ENCODE measurements around the gene UBA1. TPM values are rescaled to one million over a fixed set of nuclear protein-coding genes. Genes with fewer than 3 reads are reported as not detected.
A peak's percentile ranks its signal among the peaks of the same experiment; 100 is the strongest.

The UBA1 gene
- total RNA-seq, 1 donor from 2014 or later = 538 TPM

GRCh38 chrX:47146121-47146935 lies 47.3 kb upstream of the UBA1 start:
- H3K36me3 Mint-ChIP-seq (ENCODE audit: insufficient read depth) = peaks cover 16% of the 10 kb centered on the region
- no peak for DNase-seq (ENCODE audit: low spot score, unreplicated experiment)
- H3K9me3 Mint-ChIP-seq (ENCODE audit: low read depth) = peaks cover 10% of the 10 kb centered on the region
- TF ChIP-seq CTCF (IDR thresholded peaks at IDR 0.05; ENCODE audit: unreplicated experiment) = no peak
- peak overlapping the region; percentile 97 for H3K4me3 Mint-ChIP-seq (ENCODE audit: low read depth)
- H3K27ac Mint-ChIP-seq = peak overlapping the region; percentile 99
- H3K27me3 Mint-ChIP-seq = no peaks in the 10 kb centered on the region
- H3K4me1 Mint-ChIP-seq (ENCODE audit: low read depth) = peaks cover 6% of the 10 kb centered on the region

- Mint-ChIP-seq H3K27me3 (no peaks in the 10 kb centered on the region), H3K4me3 (ENCODE audit: low read depth) (no peak overlapping the region), H3K9me3 (ENCODE audit: low read depth) (peaks cover 10% of the 10 kb centered on the region), H3K27ac (no peak overlapping the region), H3K36me3 (ENCODE audit: insufficient read depth) (peaks cover 15% of the 10 kb centered on the region), H3K4me1 (ENCODE audit: low read depth) (peaks cover 6% of the 10 kb centered on the region)
- no peak for TF ChIP-seq CTCF (IDR thresholded peaks at IDR 0.05; ENCODE audit: unreplicated experiment)
- no peak for DNase-seq (ENCODE audit: low spot score, unreplicated experiment)
These were observed 46.4 kb upstream of the UBA1 start for GRCh38 chrX:47146936-47147859.

GRCh38 chrX:47148946-47149345 lies 44.7 kb upstream of the UBA1 start:
- Mint-ChIP-seq H3K27me3 (no peaks in the 10 kb centered on the region), H3K36me3 (ENCODE audit: insufficient read depth) (peaks cover 11% of the 10 kb centered on the region)

GRCh38 chrX:47151435-47151834 lies 42.2 kb upstream of the UBA1 start:
- H3K36me3 Mint-ChIP-seq (ENCODE audit: insufficient read depth) = peaks cover 13% of the 10 kb centered on the region
- peaks cover 1% of the 10 kb centered on the region for H3K4me1 Mint-ChIP-seq (ENCODE audit: low read depth)
- no peak overlapping the region for H3K4me3 Mint-ChIP-seq (ENCODE audit: low read depth)
- H3K27ac Mint-ChIP-seq = no peak overlapping the region
- H3K9me3 Mint-ChIP-seq (ENCODE audit: low read depth) = peaks cover 3% of the 10 kb centered on the region
- H3K27me3 Mint-ChIP-seq = no peaks in the 10 kb centered on the region
- no peak for DNase-seq (ENCODE audit: low spot score, unreplicated experiment)
- TF ChIP-seq CTCF (IDR thresholded peaks at IDR 0.05; ENCODE audit: unreplicated experiment) = no peak

More at GRCh38 chrX:47148946-47149345, 44.7 kb upstream of the UBA1 start:
- TF ChIP-seq CTCF (IDR thresholded peaks at IDR 0.05; ENCODE audit: unreplicated experiment) = no peak
- no peak overlapping the region for H3K27ac Mint-ChIP-seq
- H3K4me1 Mint-ChIP-seq (ENCODE audit: low read depth) = peaks cover 6% of the 10 kb centered on the region
- DNase-seq (ENCODE audit: low spot score, unreplicated experiment) = no peak
- H3K9me3 Mint-ChIP-seq (ENCODE audit: low read depth) = peaks cover 3% of the 10 kb centered on the region
- H3K4me3 Mint-ChIP-seq (ENCODE audit: low read depth) = no peak overlapping the region
